GM18873 (cell line): ENCODE data around the gene WDR83.
"Not testable (repeated sequence)": the region's sequence is repeated elsewhere in the genome, so short reads cannot be mapped to it uniquely, and the experiment has no call there.

Experiments
- ATAC-seq: cut with Tn5 transposase; IDR thresholded peaks from one replicate; pipeline ENCODE4 v1.9.1; 2021; ENCODE audit warnings: mild to moderate bottlenecking, moderate library complexity, moderate number of reproducible peaks; ENCODE audit not compliant: unreplicated experiment, low FRiP score

The WDR83 gene

DNA sequence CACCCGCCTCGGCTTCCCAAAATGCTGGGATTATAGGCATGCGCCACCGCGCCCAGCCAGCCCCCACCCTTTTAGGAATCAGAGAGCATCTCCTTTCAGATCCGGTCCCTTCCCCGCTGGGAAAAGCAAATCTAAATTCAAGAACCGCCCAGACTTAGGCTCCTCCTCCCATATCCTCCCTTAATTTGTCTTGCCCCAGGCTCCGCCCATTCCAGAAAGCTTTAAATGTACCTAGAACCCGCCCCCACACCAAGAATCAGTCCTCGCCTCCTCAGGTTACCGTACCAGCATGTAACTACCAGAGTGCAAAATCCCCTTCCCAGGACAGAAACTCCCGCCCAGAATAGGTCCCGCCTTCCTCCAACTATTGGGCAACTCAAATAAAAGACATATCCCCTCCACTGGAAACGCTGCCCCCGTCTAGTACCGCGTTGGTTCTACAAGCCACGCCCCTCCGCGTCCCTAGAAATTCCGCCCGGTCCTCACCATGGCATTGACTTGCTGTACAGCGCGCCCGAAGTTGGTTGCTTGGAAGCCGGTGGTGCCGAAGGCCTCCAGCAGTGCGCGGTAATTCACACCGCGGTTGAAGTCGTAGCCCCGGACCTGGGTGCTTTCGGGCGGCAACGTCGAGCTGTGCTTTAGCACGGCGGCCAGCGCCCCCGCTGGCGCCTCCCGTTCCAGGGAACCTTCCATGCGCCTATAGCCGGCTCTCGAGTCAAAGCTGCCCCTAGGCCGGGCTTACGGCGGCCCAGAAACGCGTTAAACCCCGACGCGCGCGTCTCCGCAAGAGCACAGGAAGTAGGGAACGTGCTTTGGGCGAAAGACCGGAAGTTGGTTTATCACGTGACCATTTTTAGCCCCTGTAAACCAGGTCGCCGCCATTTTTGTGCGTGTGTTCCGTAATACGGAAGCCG lies 14.7 kb downstream of the WDR83 start, which contains the start of gene DHPS:
Gene DHPS (minus strand): TSS at position 807 of the 914 bp plus-strand sequence. CDS start 114 bp downstream, at position 693.
- peak; percentile 58 for ATAC-seq

DNA sequence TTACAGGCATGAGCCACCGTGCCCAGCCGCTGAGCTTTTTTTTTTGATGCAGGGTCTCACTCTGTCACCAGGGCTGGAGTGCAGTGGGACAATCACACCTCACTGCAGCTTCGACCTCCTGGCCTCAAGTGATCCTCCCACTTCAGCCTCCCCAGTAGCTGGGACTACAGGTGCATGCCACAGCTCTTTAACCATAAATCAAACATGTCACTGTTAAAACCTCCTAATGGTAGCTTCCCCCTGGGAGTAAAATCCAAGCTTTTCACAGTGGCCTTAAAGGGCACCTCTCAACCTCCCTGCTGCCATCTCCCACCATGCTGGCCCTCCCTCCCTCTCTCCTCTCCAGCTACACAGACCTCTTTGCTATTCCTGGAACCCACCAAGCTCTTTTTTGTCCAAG lies 19.2 kb downstream of the WDR83 start:
- ATAC-seq: no peak

DNA sequence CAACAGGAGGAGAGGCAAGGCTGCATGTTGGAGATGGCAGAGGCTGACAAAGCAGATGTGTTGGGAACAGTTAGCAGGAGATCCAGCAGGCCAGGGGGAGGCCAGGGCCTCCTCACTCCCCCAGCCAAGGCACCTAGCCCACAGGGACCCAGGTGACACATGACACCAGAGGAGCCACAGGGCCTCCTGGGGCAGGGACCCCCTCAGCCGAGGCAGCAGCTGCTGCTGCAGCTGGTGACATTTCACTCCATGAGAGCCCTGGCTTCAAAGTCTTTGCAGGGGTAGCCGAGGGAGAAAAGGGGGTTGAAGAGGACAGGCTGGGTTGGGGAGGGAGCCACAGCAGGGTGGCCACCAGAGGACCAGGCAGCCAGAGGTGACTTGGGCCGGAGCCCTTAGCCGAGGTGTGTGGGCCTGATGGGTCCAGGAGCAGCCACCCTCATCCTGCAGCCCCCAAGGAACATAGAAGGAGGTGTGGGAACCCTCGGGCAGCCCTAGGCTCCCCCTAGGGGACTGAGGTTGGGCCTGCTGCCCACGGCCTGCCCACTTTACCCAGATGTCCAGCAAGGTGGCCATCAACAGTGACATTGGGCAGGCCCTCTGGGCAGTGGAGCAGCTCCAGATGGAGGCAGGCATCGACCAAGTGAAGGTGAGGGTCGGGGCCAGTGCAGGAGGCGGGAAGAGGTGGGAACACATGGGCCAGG lies 21.0 kb downstream of the WDR83 start, which contains the start of gene GNG14:
Gene GNG14 (plus strand): TSS at position 503 of the 701 bp plus-strand sequence. CDS start 51 bp downstream, at position 554.
- ATAC-seq: no peak

DNA sequence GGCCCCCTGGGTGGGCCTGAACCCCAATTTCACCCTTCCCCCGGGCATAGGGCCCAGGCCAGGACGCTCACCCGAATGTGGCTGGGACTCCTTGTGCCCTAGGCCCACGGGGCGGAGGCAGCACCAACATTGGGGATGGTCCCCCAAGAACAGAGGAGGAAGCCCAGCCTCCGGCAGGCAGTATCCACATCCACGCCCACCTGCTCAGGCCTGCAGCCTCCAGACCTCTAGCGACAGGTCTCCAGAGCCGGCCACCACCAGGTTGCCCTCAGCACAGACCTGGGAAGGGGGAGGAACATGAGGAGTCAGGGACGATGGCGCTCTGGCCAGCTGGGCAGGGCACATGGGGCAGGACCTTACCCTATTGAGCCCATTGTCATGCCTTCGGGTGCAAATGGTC lies 22.4 kb downstream of the WDR83 start:
- no peak for ATAC-seq

DNA sequence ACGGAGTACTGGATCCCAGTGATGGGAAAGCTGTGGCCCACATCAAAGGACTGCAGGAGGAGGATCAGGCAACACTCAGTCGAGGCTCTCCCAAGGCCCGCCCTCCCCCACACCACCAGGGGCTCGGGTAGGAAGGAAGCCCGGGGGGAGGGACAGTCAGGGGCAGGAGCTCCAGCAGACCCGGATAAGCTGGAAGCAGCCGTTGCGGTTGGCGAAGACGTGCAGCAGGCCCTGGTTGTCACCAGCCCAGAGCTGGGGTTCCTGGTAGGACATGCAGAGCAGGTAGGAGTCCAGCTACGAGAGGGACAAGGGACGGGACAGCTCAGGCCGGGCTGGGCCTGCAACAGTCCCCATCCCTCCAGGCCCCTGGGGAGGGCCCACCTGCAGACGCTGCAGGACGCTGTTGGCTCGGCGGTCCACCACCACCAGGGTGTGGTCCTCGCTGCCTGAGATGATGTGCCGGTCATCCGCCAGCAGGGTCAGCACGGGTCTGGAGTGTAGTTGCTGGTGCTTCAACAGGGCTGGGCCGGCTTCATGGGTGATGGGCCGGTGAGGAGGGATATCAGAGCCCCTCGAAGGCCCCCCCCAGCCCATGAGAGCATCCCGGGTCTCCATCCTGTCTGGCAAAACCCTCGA lies 23.1 kb downstream of the WDR83 start:
- ATAC-seq: no peak

DNA sequence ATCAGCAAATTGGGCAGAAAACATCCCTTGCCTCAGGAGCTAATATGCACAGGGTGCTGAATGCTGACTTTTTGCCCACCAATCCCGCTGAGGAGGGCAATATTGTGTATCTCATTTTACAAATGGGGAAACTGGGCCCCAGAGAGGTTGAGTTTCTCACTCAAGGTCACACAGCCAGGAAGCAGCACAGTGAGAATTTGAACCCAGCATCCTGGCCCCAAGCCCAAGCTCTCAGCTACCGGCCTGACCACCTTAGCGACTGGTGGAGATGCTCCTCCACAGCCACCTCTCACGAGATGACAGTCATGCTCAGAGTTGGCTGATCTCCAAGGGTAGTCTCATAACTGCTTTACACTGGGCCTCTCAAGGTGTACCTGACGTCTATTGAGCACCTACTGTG lies 26.4 kb downstream of the WDR83 start:
- no peak for ATAC-seq

DNA sequence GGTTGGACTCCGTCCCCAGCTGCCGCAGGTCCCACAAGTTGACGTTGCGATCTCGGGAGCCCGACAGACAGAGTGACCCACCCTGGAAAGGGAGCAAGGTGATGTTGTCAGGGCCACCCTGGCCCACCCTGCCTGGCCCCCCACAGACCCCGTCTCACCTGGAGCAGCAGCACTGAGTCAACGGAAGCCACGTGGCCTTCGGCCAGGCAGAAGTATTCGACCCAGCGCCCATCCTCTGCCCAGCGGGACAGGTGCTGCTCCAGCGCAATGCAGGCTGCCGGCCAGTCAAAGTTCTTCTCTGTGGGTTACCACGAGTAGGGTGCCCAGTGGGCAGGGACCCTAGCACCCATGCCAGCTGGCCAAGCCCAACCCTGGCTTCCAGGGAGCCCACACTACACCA lies 28.0 kb downstream of the WDR83 start:
- no peak for ATAC-seq

DNA sequence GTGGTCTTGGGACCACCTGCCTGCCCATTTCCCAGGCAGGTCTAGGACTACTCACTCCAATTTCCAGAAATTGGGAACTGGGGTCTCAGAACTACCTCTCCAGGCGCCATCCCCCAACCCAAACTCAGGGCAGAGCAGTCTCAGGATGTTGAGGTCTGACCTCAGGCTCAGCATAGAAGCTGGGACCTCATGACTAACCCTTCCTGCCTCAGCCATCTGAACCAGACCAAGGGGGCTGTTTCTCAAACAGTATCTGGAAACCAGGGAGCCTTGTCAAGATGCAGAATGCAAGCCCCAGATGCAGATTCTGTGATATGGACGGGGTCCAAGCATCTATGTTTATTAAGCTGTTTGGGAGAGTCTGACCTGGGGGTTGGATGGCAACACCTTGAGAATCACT lies 28.5 kb downstream of the WDR83 start:
- no peak for ATAC-seq

DNA sequence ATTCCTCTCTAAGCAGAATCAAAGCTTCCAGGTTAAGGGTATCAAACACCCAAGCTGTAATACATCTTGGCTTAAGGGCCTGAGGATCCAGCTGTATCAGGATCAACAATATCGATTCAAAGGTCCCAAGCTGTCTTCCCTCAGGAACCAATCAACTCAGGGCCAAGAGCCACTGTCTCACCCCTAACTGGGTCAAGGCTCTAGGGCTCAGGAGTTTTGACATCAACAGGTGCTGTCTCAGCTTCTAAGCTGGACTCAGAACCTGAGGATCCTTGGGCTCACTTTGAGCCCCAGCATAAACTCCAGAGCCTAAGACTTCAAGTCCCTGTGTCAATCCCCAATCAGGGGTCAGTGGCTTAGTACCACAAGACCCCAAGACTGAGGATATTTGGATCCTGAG lies 28.9 kb downstream of the WDR83 start:
- ATAC-seq: no peak

DNA sequence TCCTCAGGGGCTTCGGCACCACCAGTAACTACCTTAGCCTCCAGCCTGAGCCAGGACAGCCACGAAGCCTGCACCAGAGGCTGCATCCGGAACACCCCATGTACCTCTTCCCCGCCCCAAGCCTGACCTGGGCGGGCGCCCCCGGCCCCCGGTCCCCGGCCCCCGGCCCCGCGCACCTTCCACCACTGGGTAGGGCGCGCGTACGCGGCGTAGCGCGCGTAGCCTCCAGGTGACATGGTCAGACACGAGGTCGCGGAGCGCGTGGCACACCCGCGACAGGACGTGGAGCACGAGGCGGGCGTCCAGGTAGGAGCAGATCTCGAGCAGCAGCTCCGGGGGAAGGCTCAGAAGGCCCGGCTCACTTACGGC lies 29.4 kb downstream of the WDR83 start:
- ATAC-seq: no peak

DNA sequence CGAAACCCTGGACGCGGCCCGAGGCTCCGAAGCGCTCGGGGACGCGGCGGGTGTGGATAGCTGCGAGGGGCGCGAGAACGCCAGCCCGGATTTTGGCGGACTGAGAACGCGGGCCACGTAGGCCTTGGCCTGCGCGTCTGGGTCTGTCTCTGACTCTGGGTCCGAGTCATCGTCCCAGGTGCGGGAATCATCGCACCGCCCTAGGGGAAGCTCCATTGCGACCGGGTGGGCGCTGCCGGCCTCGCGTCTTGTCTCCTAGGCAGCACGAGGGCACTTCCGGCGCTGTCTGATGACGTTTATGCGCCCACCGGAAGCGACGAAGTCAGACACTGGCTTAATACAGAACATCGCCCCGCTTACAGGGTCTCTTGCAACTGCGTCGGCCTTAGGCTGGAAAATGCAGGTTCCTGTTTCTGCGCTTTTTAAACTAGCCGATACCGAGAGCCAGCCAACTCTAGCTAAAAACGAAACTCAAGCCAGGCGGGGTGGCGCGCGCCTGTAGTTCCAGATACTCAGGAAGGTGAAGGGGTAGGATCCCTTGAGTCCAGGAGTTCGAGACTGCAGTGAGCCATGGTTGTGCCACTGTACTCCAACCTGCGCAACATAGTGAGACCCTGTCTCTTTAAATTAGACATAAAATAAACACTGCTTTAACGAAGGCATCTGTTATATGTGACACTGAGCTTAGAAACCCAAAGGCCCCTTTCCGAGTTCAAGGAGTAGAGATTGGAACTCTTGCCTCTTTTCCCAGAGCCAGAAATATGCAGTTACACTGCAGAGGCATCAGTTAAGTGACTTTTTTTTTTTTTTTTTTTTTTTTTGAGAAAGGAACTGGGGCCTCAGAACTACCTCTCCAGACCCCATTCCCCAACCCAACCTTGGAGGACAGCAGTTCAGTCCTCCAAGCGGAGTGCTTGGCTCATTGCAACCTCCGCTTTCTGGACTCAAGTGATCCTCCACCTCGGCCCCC lies 30.0 kb downstream of the WDR83 start, which contains the start of gene FBXW9:
Gene FBXW9 (minus strand): TSS at position 266 of the 970 bp plus-strand sequence. CDS start 50 bp downstream, at position 216.
- ATAC-seq: peak; percentile 72

DNA sequence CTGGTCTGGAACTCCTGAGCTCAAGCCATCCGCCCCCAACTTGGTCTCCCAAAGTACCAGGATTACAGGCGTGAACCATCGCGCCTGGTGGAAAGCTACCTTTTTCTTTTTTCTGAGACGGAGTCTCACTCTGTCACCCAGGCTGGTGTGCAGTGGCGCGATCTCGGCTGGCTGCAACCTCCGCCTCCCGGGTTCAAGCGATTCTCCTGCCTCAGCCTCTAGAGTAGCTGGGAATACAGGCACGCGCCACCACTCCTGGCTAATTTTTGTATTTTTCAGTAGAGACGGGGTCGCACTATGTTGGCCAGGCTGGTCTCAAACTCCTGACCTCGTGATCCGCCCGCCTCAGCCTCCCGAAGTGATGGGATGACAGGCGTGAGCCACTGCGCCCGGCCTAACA lies 30.8 kb downstream of the WDR83 start:
- not testable (repeated sequence) for ATAC-seq

DNA sequence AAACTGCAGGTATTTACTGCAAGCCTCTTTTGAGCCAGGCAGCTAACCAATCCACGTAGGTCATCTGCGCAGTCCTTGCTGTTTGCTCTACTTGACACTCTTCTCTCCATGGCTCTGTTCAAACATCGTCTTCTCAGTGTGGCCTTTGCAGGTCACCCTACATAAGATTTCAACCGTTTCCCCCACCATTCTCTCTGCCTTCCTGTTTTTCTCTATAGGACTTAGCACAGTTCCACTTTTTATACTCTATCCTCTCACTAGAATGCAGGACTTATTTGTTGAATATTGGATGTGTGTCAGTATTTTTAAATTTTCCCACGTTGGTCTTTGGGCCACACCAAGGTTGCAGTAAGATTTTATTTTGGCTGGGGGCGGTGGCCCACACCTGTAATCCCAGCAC lies 31.5 kb downstream of the WDR83 start:
- no peak for ATAC-seq

DNA sequence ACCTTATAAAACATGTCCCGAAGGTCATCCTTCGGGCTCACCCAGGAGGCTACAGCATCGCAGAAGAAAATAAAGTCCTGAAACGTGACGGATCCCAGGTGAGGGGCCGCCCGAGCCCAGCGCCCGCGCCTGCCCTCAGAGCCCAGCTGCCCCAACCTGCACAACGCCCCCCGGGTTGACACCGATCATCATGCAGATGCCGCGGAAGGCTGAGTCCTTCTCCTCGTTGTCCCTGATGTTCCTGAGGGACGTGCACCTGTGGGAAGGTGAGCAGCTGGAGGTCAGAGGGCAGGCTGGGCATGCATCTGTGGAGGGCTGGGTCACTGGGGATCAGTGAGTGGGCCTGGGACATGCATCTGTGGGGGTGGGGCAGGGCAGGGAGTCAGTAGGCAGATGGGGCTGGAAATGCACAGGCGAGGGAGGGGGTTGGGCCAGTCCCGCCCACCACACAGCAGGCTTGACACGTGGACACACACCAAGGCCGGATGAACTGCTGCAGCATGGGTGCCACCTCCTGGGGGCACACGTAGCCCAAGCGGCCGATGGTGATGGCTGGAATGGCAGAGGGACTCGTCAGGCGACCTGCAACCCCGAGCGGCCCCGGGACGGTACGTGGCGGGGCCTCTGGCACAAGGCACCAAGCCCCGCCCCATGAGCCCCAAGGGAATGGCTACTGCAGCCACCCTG lies 35.1 kb downstream of the WDR83 start:
- no peak for ATAC-seq

DNA sequence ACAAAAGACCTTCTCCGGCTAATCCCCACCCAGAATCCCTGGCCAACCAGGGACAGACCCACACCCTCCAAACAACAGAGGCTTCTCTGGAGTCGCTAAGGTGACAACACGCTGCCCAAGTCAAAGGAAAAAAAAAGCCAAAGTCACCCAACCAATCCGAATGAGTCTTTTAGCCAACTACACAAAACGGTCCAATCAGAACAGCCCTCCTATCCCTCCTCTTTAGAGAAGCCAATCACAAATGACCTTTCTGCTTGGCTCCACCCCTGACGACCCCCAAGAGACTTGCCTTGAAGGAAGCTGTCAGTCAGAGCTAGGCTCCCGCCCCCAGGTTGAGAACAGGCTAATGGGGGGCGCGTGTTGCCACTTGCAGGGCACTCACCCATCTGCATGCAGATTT lies 36.4 kb downstream of the WDR83 start:
- no peak for ATAC-seq

DNA sequence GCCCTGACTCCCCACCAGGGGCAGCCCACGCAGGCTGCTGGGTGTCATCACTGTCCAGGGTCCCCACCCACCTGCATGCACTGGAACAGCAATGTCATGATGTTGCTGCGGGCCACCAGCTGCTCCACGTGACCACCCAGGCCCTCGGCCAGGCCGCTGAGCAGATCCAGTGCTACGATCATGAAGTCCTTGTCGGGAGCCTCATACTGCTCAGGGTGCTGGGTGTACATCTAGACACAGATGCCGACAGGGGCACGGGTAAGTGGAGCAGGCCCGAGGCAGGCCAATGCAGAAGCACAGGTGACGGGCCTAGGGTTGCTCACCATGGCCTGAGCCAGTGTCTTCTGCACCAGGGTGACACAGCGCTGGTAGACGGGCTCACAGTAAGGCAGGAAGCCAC lies 38.6 kb downstream of the WDR83 start:
- no peak for ATAC-seq

DNA sequence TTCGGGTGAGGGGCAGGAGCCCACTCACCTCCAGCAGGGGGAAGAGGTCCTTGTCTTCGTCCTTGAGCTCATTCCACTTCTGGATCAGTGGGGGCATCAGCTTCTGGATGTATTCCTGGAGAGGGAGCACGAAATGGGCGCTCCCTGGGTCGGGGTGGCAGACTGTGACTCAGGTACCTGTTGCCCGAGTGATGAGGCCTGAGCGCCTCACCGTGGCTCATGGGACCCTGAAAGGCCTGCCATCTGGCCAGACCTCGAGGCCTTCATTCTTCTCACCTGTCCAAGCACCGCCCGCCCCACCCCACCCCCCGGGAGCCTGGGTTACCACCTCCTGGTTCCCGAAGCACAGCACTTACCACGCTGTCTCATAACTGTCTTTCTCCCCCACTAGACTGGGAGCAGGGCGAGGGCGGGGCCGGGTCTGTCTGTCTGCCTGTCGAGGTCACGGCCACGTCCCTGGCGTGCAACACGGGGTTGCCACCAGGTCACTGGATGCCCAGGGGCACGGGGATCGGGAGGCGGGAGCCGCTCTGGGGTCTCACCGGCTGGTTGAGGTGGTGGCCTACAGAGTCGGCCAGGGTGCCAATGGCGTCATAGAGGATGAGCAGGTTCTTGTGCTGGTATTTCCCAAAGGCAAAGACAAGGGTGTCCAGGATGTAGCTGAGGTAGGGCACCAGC lies 39.2 kb downstream of the WDR83 start:
- no peak for ATAC-seq

DNA sequence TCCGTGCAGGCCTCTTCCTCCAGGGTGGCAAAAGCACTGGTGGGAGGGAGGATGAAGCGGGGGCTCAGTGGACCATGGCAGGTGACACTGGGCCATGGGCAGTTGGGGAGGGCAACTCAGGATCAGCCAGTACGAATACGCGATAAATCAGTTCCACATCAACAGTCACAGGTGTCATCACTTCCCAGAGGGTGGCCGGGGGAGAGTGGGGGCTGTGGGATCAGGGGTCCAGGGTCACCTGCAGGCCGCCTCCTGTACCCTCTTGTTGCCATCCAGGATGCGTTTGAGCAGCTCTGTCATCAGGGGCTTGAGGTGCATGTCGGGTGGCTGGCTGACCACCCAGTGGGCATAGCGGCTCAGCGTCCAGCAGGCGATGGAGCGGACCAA lies 39.7 kb downstream of the WDR83 start:
- no peak for ATAC-seq

DNA sequence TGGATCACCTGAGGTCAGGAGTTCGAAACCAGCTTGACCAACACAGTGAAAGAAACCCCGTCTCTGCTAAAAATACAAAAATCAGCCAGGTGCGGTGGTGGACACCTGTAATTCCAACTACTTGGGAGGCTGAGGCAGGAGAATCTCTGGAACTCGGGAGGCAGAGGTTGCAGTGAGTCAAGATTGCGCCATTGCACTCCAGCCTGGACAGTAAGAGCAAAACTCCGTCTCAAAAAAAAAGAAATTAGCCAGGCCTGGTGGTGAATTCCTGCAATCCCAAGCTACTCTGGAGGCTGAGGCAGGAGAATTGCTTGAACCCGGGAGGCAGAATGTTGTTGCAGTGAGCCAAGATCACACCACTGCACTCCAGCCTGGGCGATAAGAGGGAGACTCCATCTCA lies 42.0 kb downstream of the WDR83 start:
- no peak for ATAC-seq
